ENCODE results near the gene ABCB4. TPM values are rescaled to one million over a fixed set of nuclear protein-coding genes. Genes with fewer than 3 reads are reported as not detected.
A peak's percentile ranks its signal among the peaks of the same experiment; 100 is the strongest.

The ABCB4 gene
- total RNA-seq, 2 experiments from 2014 or later: 1.2 TPM; not detected in 1

GRCh38 chr7:87361320-87361719 is 114.2 kb downstream of the ABCB4 start:
- POLR2A ChIA-PET: interaction anchor here (0.7 to 1.4 kb wide), 3 partner anchors 12 to 246 kb away, joined by 3 to 4 read pairs (median 3); no protein-coding TSS in a partner anchor
- no peaks in the 10 kb centered on the region for H3K4me1 ChIP-seq (ENCODE audit: insufficient read depth, low read length, poor library complexity, severe bottlenecking)
- no peaks in the 10 kb centered on the region for H3K79me2 ChIP-seq (ENCODE audit: insufficient read depth, low read depth, low read length)
- no peak for TF ChIP-seq EZH2phosphoT487 (IDR thresholded peaks at IDR 0.05; ENCODE audit: borderline replicate concordance, low read depth, low read length)
- no peak for TF ChIP-seq CTCF (conservative IDR thresholded peaks at IDR 0.05; ENCODE audit: low read length)
- H2AFZ ChIP-seq (ENCODE audit: low read length): no peak overlapping the region
- no peaks in the 10 kb centered on the region for H4K20me1 ChIP-seq (ENCODE audit: insufficient read depth, low read length)
- intact Hi-C loops (cut with micrococcal nuclease; ENCODE audit: unreplicated experiment): no loop called here
- CTCF ChIA-PET (ENCODE audit: unreplicated experiment): interaction anchor here (1.4 kb wide), 1 partner anchor 14 kb away, joined by 3 read pairs; no protein-coding TSS in a partner anchor
- H3K9me3 ChIP-seq (ENCODE audit: low read length): no peaks in the 10 kb centered on the region
- H3K9me2 ChIP-seq (ENCODE audit: insufficient read depth, low read length): no peaks in the 10 kb centered on the region
- no TSS peak for BruUV-seq (replicated peaks)
- H3K27ac ChIP-seq (ENCODE audit: low read depth, low read length, poor library complexity, severe bottlenecking): no peak overlapping the region
- peaks cover 22% of the 10 kb centered on the region for H3K36me3 ChIP-seq (ENCODE audit: insufficient read depth, low read length)
- DNase-seq (ENCODE audit: low spot score): no peak
- H3K4me2 ChIP-seq (ENCODE audit: low read length): no peak overlapping the region
- no peak overlapping the region for H3K4me3 ChIP-seq (ENCODE audit: low read depth, low read length, poor library complexity, severe bottlenecking)

- intact Hi-C loops (cut with micrococcal nuclease; ENCODE audit: unreplicated experiment): no loop called here
- Histone ChIP-seq H3K79me2 (ENCODE audit: insufficient read depth, low read depth, low read length) (no peaks in the 10 kb centered on the region), H3K9me3 (ENCODE audit: low read length) (peaks cover 12% of the 10 kb centered on the region), H2AFZ (ENCODE audit: low read length) (no peak overlapping the region), H3K4me3 (ENCODE audit: low read depth, low read length, poor library complexity, severe bottlenecking) (no peak overlapping the region), H3K4me2 (ENCODE audit: low read length) (no peak overlapping the region), H3K27ac (ENCODE audit: low read depth, low read length, poor library complexity, severe bottlenecking) (no peak overlapping the region), H3K9me2 (ENCODE audit: insufficient read depth, low read length) (no peaks in the 10 kb centered on the region), H4K20me1 (ENCODE audit: insufficient read depth, low read length) (no peaks in the 10 kb centered on the region), H3K36me3 (ENCODE audit: insufficient read depth, low read length) (peaks cover 39% of the 10 kb centered on the region), H3K4me1 (ENCODE audit: insufficient read depth, low read length, poor library complexity, severe bottlenecking) (no peaks in the 10 kb centered on the region)
- CTCF ChIA-PET (ENCODE audit: unreplicated experiment): no interaction called here
- TF ChIP-seq CTCF (conservative IDR thresholded peaks at IDR 0.05; ENCODE audit: low read length): no peak
- TF ChIP-seq EZH2phosphoT487 (IDR thresholded peaks at IDR 0.05; ENCODE audit: borderline replicate concordance, low read depth, low read length): no peak
- no peak for DNase-seq (ENCODE audit: low spot score)
- POLR2A ChIA-PET: interaction anchor here (0.6 kb wide), 1 partner anchor 65 kb away, joined by 4 read pairs; no protein-coding TSS in a partner anchor
- BruUV-seq (replicated peaks): TSS peak; percentile 45
Observed at GRCh38 chr7:87359366-87359765, 116.1 kb downstream of the ABCB4 start.

GRCh38 chr7:87356448-87356847 is 119.0 kb downstream of the ABCB4 start:
- no peak for DNase-seq (ENCODE audit: low spot score)
- H3K9me3 ChIP-seq (ENCODE audit: low read length): peaks cover 28% of the 10 kb centered on the region
- H3K36me3 ChIP-seq (ENCODE audit: insufficient read depth, low read length): peaks cover 57% of the 10 kb centered on the region
- TF ChIP-seq EZH2phosphoT487 (IDR thresholded peaks at IDR 0.05; ENCODE audit: borderline replicate concordance, low read depth, low read length) (no peak), CTCF (conservative IDR thresholded peaks at IDR 0.05; ENCODE audit: low read length) (no peak)
- no peaks in the 10 kb centered on the region for H3K4me1 ChIP-seq (ENCODE audit: insufficient read depth, low read length, poor library complexity, severe bottlenecking)
- no peak overlapping the region for H2AFZ ChIP-seq (ENCODE audit: low read length)
- H3K4me3 ChIP-seq (ENCODE audit: low read depth, low read length, poor library complexity, severe bottlenecking): no peak overlapping the region
- H3K4me2 ChIP-seq (ENCODE audit: low read length): no peak overlapping the region
- no peak overlapping the region for H3K27ac ChIP-seq (ENCODE audit: low read depth, low read length, poor library complexity, severe bottlenecking)
- no peaks in the 10 kb centered on the region for H3K79me2 ChIP-seq (ENCODE audit: insufficient read depth, low read depth, low read length)
- no peaks in the 10 kb centered on the region for H4K20me1 ChIP-seq (ENCODE audit: insufficient read depth, low read length)
- ChIA-PET CTCF (ENCODE audit: unreplicated experiment) (no interaction called here), POLR2A (interaction anchor here (1.5 kb wide), 1 partner anchor 10 kb away, joined by 6 read pairs; no protein-coding TSS in a partner anchor)
- BruUV-seq (replicated peaks): no TSS peak
- intact Hi-C loops (cut with micrococcal nuclease; ENCODE audit: unreplicated experiment): no loop called here
- no peaks in the 10 kb centered on the region for H3K9me2 ChIP-seq (ENCODE audit: insufficient read depth, low read length)
